Epithelial cell of esophagus (primary cell): Measurements from ENCODE around the gene RPS28.
"Not testable (repeated sequence)": the region's sequence is repeated elsewhere in the genome, so short reads cannot be mapped to it uniquely, and the experiment has no call there.

Source experiments
- DNase-seq: peaks from one replicate; pipeline ENCODE4 v3.0.0; 2010; ENCODE audit warnings: low read depth
- H3K4me3 ChIP-seq: 2 replicates; pipeline ENCODE4 v1.5.1; 2011; ENCODE audit warnings: mild to moderate bottlenecking, low read length, control low read depth
- CTCF ChIP-seq: IDR thresholded peaks from 2 replicates; pipeline ENCODE4 v1.5.1; 2011; ENCODE audit warnings: low read depth, mild to moderate bottlenecking, low read length, control low read depth, inconsistent platforms; ENCODE audit not compliant: insufficient read depth; ENCODE audit errors: missing control alignments

Gene RPS28

GRCh38 chr19:8352134-8352827 lies 31.0 kb downstream of the RPS28 start:
- no peak for DNase-seq
- peak overlapping the region; percentile 8 for H3K4me3 ChIP-seq
- TF ChIP-seq CTCF, result no peak

- not testable (repeated sequence) for DNase-seq, H3K4me3 ChIP-seq
Measured at GRCh38 chr19:8352845-8353244, 31.5 kb downstream of the RPS28 start.

DNA sequence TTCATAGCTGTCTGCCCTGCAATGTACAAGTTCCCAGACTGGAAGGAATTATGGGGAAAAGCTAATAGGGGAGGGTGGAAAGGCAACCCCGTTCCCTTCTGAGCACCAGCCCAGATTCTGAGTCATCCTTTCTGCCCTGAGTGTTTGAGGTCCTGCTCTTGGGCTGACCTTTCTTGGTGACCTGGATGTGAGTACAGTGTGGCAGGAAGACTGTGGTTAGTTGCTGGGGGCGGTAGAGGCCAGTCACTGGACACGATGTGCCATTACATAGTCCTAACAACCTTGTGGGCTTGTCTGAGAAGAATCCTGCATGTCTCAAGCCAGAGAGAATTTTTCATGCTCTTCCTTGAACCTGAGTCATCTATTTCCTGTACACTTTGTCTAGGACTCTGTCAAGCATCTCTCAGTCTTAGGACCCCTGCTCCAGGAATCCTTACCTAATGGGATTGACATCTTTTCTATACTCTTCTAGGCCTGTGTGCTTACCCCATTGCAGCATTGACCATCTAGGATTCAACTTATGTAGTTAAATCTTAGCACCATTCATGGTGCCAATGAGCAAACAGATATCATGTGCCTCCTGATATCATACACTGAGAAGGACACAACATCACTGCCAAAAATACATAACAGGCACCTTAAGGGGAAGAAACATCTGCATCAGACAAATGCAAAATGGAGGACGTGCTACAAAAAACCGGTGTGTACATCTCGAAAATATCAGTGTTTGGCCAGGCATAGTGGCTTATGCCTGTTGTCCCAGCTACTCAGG lies 34.5 kb downstream of the RPS28 start:
- H3K4me3 ChIP-seq, result no peak overlapping the region
- no peak for TF ChIP-seq CTCF
- DNase-seq, result peak; percentile 78

DNA sequence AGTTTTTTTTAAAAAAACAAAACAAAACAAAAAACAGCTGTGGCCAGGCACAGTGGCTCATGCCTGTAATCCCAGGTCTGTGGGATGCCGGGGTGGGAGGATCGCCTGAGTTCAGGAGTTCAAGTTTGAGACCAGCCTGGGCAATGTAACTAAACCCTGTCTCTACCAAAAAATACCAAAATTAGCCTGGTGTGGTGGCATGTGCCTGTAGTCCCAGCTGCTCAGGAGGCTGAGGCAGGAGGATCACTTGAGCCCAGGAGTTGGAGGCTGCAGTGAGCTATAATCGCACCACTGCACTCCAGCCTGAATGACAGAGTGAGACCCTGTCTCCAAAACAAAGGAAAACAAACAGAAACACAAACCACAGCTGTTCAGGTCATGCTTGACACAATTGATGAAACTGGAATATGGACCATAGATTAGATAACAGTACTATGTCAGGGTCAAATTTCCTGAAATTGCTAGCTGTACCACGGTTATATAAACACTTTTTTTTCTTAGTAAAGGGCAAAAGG lies 35.8 kb downstream of the RPS28 start:
- no peak for DNase-seq
- TF ChIP-seq CTCF, result no peak
- H3K4me3 ChIP-seq, result no peak overlapping the region

GRCh38 chr19:8358948-8359347 lies 37.7 kb downstream of the RPS28 start:
- DNase-seq, result no peak
- no peak for TF ChIP-seq CTCF
- no peak overlapping the region for H3K4me3 ChIP-seq

DNA sequence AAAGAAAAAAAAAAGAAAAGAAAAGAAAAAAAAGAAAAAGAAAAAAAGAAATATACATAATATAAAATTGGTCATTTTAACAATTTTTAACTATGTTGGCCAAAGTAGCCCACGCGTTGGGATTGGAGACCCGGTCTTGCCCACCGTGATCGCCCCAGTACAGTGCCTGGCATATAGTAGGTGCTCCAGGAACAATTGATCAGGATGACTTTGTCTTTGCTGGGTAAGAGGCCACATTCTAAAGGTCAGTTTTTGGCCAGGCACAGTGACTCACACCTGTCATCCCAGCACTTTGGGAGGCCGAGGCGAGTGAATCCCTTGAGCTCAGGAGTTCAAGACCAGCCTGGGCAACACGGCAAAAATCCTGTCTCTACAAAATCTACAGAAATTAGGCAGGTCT lies 38.9 kb downstream of the RPS28 start:
- no peak for DNase-seq
- no peak overlapping the region for H3K4me3 ChIP-seq
- TF ChIP-seq CTCF, result no peak

DNA sequence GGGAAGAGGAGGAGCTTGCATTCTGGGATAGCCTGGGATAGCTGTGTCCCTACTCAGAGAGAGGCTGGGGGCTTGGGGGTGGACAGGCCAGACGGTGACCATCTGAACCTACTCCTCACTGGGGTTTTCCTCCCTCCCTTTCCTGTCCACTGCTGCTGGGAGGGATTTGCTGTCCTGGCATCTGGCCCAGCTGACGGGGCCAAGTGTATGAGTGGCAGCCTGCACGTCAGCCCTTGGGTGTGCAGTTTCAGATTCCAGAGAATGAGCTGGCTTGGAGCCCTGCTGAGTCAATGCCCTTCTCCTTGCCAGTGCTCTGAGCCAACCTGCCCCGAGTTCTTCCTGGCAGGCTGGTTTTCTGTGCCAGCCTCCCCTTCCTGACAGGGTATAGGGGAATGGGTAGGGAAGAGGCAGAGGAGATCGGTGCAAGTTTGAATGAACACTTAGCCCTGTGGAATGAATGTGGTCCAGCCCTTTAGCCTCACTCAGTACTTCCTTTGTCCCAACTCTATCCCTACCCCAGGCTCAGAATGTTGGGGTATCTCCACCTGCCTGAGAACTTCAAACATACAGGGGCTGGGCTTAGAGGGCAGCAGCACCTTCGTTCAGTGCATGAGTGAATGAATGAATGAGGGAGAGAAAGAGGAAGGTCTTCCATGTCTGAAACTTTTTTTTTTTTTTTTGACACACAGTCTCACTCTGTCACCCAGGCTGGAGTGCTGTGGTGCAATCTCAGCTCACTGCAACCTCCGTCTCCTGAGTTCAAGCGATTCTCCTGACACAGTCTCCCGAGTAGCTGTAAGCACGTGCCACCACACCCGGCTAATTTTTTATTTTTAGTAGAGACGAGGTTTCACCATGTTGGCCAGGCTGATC lies 40.9 kb downstream of the RPS28 start:
- H3K4me3 ChIP-seq, result no peak overlapping the region
- DNase-seq, result peak; percentile 100

More for the DNA sequence above, 40.9 kb downstream of the RPS28 start:
- TF ChIP-seq CTCF, result no peak
